C4-2B (cell line): ENCODE data around the gene CHN2.

ENCODE experiments used
- ZFX ChIP-seq: fragments of 450-650 bp; IDR thresholded peaks from 2 replicates; pipeline ENCODE4 v1.6.1; 2017
- TF ChIP-seq, protein P1 (sequence below): fragments of 450-650 bp; conservative IDR thresholded peaks from 2 replicates; pipeline ENCODE4 v1.5.1; 2017; ENCODE audit warnings: mild to moderate bottlenecking

DNA sequence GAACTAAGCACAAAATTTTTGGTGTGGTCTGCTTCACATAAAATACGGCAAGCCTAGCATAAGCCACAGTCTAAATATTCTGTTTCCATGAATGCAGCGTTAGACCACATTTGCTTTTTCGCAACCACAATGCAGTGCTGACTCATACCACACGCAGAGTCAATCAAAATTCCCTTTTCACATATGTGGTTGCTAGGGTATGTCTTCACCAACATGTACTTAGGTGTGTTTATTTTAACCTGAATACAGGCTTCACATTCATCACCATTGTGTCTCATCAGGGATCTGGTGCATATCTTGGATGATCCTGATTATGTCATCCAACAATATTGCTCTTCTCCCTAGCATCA lies 90.8 kb downstream of the CHN2 start:
- TF ChIP-seq, protein P1, sequence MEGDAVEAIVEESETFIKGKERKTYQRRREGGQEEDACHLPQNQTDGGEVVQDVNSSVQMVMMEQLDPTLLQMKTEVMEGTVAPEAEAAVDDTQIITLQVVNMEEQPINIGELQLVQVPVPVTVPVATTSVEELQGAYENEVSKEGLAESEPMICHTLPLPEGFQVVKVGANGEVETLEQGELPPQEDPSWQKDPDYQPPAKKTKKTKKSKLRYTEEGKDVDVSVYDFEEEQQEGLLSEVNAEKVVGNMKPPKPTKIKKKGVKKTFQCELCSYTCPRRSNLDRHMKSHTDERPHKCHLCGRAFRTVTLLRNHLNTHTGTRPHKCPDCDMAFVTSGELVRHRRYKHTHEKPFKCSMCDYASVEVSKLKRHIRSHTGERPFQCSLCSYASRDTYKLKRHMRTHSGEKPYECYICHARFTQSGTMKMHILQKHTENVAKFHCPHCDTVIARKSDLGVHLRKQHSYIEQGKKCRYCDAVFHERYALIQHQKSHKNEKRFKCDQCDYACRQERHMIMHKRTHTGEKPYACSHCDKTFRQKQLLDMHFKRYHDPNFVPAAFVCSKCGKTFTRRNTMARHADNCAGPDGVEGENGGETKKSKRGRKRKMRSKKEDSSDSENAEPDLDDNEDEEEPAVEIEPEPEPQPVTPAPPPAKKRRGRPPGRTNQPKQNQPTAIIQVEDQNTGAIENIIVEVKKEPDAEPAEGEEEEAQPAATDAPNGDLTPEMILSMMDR: no peak
- no peak for TF ChIP-seq ZFX
